HG03575 (cell line): ENCODE data around the gene CXADR.
"Not testable (repeated sequence)": the region's sequence is repeated elsewhere in the genome, so short reads cannot be mapped to it uniquely, and the experiment has no call there.

ENCODE experiments used
- ATAC-seq: cut with Tn5 transposase; IDR thresholded peaks from one replicate; pipeline ENCODE4 v1.9.1; 2021; ENCODE audit not compliant: unreplicated experiment, insufficient number of reproducible peaks, low FRiP score; ENCODE audit errors: extremely low read depth

CXADR gene

GRCh38 chr21:17512253-17513213 is at the start of gene CXADR:
TSS of gene CXADR (plus strand) at chr21:17513043. CDS start at chr21:17513130, 87 bp downstream.
- no peak for ATAC-seq

GRCh38 chr21:17466166-17466565 is 46.7 kb upstream of the CXADR start:
- no peak for ATAC-seq

GRCh38 chr21:17467392-17467791 is 45.5 kb upstream of the CXADR start:
- no peak for ATAC-seq

- no peak for ATAC-seq
Observed at GRCh38 chr21:17467829-17468228, 45.0 kb upstream of the CXADR start.

GRCh38 chr21:17468698-17469097 is 44.1 kb upstream of the CXADR start:
- ATAC-seq, result no peak

- ATAC-seq, result no peak
Observed at GRCh38 chr21:17469727-17470126, 43.1 kb upstream of the CXADR start.

GRCh38 chr21:17472182-17472581 is 40.7 kb upstream of the CXADR start:
- no peak for ATAC-seq

- ATAC-seq, result no peak
Observed at GRCh38 chr21:17472592-17473271, 40.1 kb upstream of the CXADR start.

GRCh38 chr21:17476006-17476405 is 36.8 kb upstream of the CXADR start:
- ATAC-seq, result no peak

- ATAC-seq, result not testable (repeated sequence)
Observed at GRCh38 chr21:17478156-17478555, 34.7 kb upstream of the CXADR start.

- no peak for ATAC-seq
Observed at GRCh38 chr21:17479606-17480005, 33.2 kb upstream of the CXADR start.

- no peak for ATAC-seq
Observed at GRCh38 chr21:17482928-17483327, 29.9 kb upstream of the CXADR start.

- ATAC-seq, result peak; percentile 83
Observed at GRCh38 chr21:17488620-17489019, 24.2 kb upstream of the CXADR start.

- not testable (repeated sequence) for ATAC-seq
Observed at GRCh38 chr21:17489565-17489964, 23.3 kb upstream of the CXADR start.

- no peak for ATAC-seq
Observed at GRCh38 chr21:17491716-17492414, 21.0 kb upstream of the CXADR start.

GRCh38 chr21:17492415-17493168 is 20.3 kb upstream of the CXADR start:
- no peak for ATAC-seq

- no peak for ATAC-seq
Observed at GRCh38 chr21:17494051-17494450, 18.8 kb upstream of the CXADR start.

- ATAC-seq, result no peak
Observed at GRCh38 chr21:17495680-17496079, 17.2 kb upstream of the CXADR start.

GRCh38 chr21:17497316-17497715 is 15.5 kb upstream of the CXADR start:
- no peak for ATAC-seq
